Measurements from ENCODE around the gene TWF2. TPM values are rescaled to one million over a fixed set of nuclear protein-coding genes. Genes with fewer than 3 reads are reported as not detected.

TWF2 gene
- total RNA-seq, 1 donor from 2014 or later, result 154 TPM

- DNase-seq (ENCODE audit: low read depth, low spot score), result no peak
Observed at GRCh38 chr3:52183786-52184445, 55.0 kb downstream of the TWF2 start.

- DNase-seq (ENCODE audit: low read depth, low spot score), result no peak
Observed at GRCh38 chr3:52182691-52183090, 56.3 kb downstream of the TWF2 start.

GRCh38 chr3:52182196-52182595 lies 56.8 kb downstream of the TWF2 start:
- no peak for DNase-seq (ENCODE audit: low read depth, low spot score)

- no peak for DNase-seq (ENCODE audit: low read depth, low spot score)
Observed at GRCh38 chr3:52181543-52181942, 57.4 kb downstream of the TWF2 start.

Other genes starting within 250 kb of the TWF2 start
- gene RPL29, start 243.3 kb downstream of the TWF2 start, total RNA-seq, result 990 and 1,401 TPM in 2 replicates
- gene DUSP7, start 182.6 kb downstream of the TWF2 start, total RNA-seq, result 10.7 and 14.4 TPM in 2 replicates
- gene POC1A, start 84.7 kb downstream of the TWF2 start, total RNA-seq, result 14.9 and 21.2 TPM in 2 replicates
- gene ALAS1, start 41.0 kb downstream of the TWF2 start, total RNA-seq, result 44.6 and 58.4 TPM in 2 replicates
- 0.04 TPM in 1 of 2 replicates, not detected in the other for gene TLR9, start 13.5 kb downstream of the TWF2 start, total RNA-seq
- 15.5 and 15.9 TPM in 2 replicates for gene PPM1M, start 6.6 kb upstream of the TWF2 start, total RNA-seq
- 98.5 and 108 TPM in 2 replicates for gene WDR82, start 39.5 kb upstream of the TWF2 start, total RNA-seq
- gene GLYCTK, start 48.7 kb upstream of the TWF2 start, total RNA-seq, result 14.3 and 20.6 TPM in 2 replicates
- 1.3 and 2.5 TPM in 2 replicates for gene DNAH1, start 77.2 kb upstream of the TWF2 start, total RNA-seq
- 83.5 and 91.3 TPM in 2 replicates for gene BAP1, start 170.8 kb upstream of the TWF2 start, total RNA-seq
- gene PHF7, start 171.5 kb upstream of the TWF2 start, total RNA-seq, result 3.5 and 5.3 TPM in 2 replicates
- gene SEMA3G, start 205.9 kb upstream of the TWF2 start, total RNA-seq, result 2.1 and 6.4 TPM in 2 replicates
- gene TNNC1, start 214.9 kb upstream of the TWF2 start, total RNA-seq, result 0.18 TPM in 1 of 2 replicates, not detected in the other
- gene NISCH, start 216.4 kb upstream of the TWF2 start, total RNA-seq, result 57.2 and 88.7 TPM in 2 replicates